GM12878 (cell line): Measurements from ENCODE around the gene ABHD17A. TPM values are rescaled to one million over a fixed set of nuclear protein-coding genes. Genes with fewer than 3 reads are reported as not detected.

Experiments
- ASH2L ChIP-seq: fragments of 300-600, 200-600 bp; sonication (generic); IDR thresholded peaks from 2 replicates; pipeline ENCODE4 v1.6.1; 2017; ENCODE audit warnings: low read depth, mild to moderate bottlenecking, borderline replicate concordance
- ATF2 ChIP-seq: IDR thresholded peaks from 2 replicates; pipeline ENCODE4 v1.6.1; 2012; ENCODE audit warnings: low read length, inconsistent platforms
- BACH1 ChIP-seq: fragments of 450-650 bp; IDR thresholded peaks from 2 replicates; pipeline ENCODE4 v1.6.1; 2017; ENCODE audit warnings: mild to moderate bottlenecking, borderline replicate concordance
- CHD1 ChIP-seq: IDR thresholded peaks from 2 replicates; pipeline ENCODE4 v1.6.1; 2012; ENCODE audit warnings: low read depth, low read length, improper control_type of control experiment
- ESRRA ChIP-seq: IDR thresholded peaks from 2 replicates; pipeline ENCODE4 v1.6.1; 2012; ENCODE audit warnings: mild to moderate bottlenecking, low read length, improper control_type of control experiment
- HCFC1 ChIP-seq: fragments of 150-350 bp; IDR thresholded peaks from 2 replicates; pipeline ENCODE4 v1.6.1; 2014; ENCODE audit warnings: low read length
- NFYA ChIP-seq: IDR thresholded peaks from 2 replicates; pipeline ENCODE4 v1.6.1; 2011; ENCODE audit warnings: low read depth, mild to moderate bottlenecking, low read length, improper control_type of control experiment, borderline replicate concordance
- POLR2A ChIP-seq: IDR thresholded peaks from 2 replicates; pipeline ENCODE4 v1.6.1; 2011; ENCODE audit warnings: low read depth, mild to moderate bottlenecking, low read length
- RUNX3 ChIP-seq: IDR thresholded peaks from 2 replicates; pipeline ENCODE4 v1.6.1; 2012; ENCODE audit warnings: low read length, inconsistent platforms
- SMAD5 ChIP-seq: IDR thresholded peaks from 2 replicates; pipeline ENCODE4 v1.6.1; 2016; ENCODE audit warnings: antibody characterized with exemption, low read depth
- TCF7 ChIP-seq: IDR thresholded peaks from 2 replicates; pipeline ENCODE4 v1.6.1; 2014; ENCODE audit warnings: antibody characterized with exemption, borderline replicate concordance
- ZBTB11 ChIP-seq: fragments of 450-650 bp; formaldehyde crosslinking; IDR thresholded peaks from 2 replicates; pipeline ENCODE4 v1.5.0; 2022; ENCODE audit warnings: mild to moderate bottlenecking, missing genetic modification characterization
- ZNF217 ChIP-seq: fragments of 450-650 bp; IDR thresholded peaks from 2 replicates; pipeline ENCODE4 v1.6.1; 2017; ENCODE audit warnings: antibody characterized with exemption, mild to moderate bottlenecking
- ZNF24 ChIP-seq: fragments of 450-650 bp; IDR thresholded peaks from 2 replicates; pipeline ENCODE4 v1.6.1; 2017; ENCODE audit warnings: antibody characterized with exemption, mild to moderate bottlenecking
- ZNF622 ChIP-seq: fragments of 450-650 bp; IDR thresholded peaks from 2 replicates; pipeline ENCODE4 v1.6.1; 2017; ENCODE audit warnings: mild to moderate bottlenecking, inconsistent platforms
- polyA plus RNA-seq, 11 experiments: library from polyadenylated mRNA; depleted of rRNA in 4 of 11; unstranded in 6 of 11; stranded (reverse) in 5 of 11; fragments of >200 nt; fragmentation: Nextera tagmentation in 4 of 11; fragmentation: Illumina TruSeq in 1 of 11; extraction: Ambion mirVana in 4 of 11; extraction: Trizol in 1 of 11; gene quantifications; 1 replicate in 1 of 11; 2 replicates in 10 of 11; pipeline versions ENCODE4 v1.2.1 to v1.2.3, GENCODE V29; 2011 to 2016; ENCODE audit warnings: inconsistent platforms in 2 of 11, missing spikeins in 2 of 11, low read depth in 1 of 11
- total RNA-seq, 4 experiments: library from RNA; depleted of rRNA in 3 of 4; stranded (reverse); fragments of >200 nt in 3 of 4; fragmentation: Illumina TruSeq in 1 of 4; extraction: Trizol in 1 of 4; gene quantifications; 2 replicates each; pipeline versions ENCODE4 v1.2.1 to v1.2.3, GENCODE V29; 2013 to 2021
- TF ChIP-seq, protein P1 (sequence below): fragments of 450-650 bp; formaldehyde crosslinking; IDR thresholded peaks from 2 replicates; pipeline ENCODE4 v1.4.0; 2020; ENCODE audit warnings: mild to moderate bottlenecking, moderate library complexity
- TF ChIP-seq, protein P2 (sequence below): IDR thresholded peaks from 2 replicates; pipeline ENCODE4 v1.6.1; 2011; ENCODE audit warnings: low read depth, mild to moderate bottlenecking, low read length, moderate library complexity, borderline replicate concordance; ENCODE audit errors: extremely low read depth
- TF ChIP-seq, protein P3 (sequence below): fragments of 450-650 bp; IDR thresholded peaks from 2 replicates; pipeline ENCODE4 v1.6.1; 2016; ENCODE audit warnings: mild to moderate bottlenecking
- TF ChIP-seq, protein P4 (sequence below): fragments of 450-650 bp; IDR thresholded peaks from 2 replicates; pipeline ENCODE4 v1.6.1; 2017; ENCODE audit warnings: low read depth, mild to moderate bottlenecking, moderate library complexity

The ABHD17A gene
- total and polyA plus RNA-seq, 10 of the 15 experiments (the other 5 are each of a cell fraction or from before 2014, with no cell fraction given) = 0.13 to 126 (median 28.8) TPM; not detected in 1

DNA sequence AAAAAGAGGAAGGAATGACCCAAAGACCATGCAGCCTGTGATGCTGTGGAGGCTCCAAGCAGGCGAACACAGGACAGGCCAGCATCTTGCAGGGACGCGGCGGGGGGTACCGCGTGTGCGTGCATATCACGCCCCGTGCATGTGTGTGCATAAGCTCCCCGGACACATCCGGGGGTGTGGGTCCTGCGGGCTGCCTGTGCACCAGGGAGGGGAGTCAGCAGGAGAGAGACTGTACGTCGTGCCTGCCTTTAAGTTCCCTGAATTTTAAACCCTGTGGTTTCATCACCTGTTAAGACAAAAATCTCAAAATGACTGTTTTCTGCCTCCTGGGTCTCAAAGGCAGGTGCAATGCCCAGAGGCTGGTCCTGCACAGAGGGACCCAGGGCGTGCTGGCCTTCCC is 36.5 kb upstream of the ABHD17A start (continued):
- TF ChIP-seq ZBTB11 (CRISPR knock-in tag) (no peak), RUNX3 (peak; percentile 76), ZNF217 (no peak), SMAD5 (no peak), ESRRA (no peak), POLR2A (peak; percentile 46; the same call in 1 of the 2 replicates), ATF2 (no peak), ASH2L (no peak), NFYA (no peak), ZNF622 (no peak), ZNF24 (no peak), TCF7 (no peak), BACH1 (no peak), CHD1 (no peak), HCFC1 (no peak)
- TF ChIP-seq, protein P1, sequence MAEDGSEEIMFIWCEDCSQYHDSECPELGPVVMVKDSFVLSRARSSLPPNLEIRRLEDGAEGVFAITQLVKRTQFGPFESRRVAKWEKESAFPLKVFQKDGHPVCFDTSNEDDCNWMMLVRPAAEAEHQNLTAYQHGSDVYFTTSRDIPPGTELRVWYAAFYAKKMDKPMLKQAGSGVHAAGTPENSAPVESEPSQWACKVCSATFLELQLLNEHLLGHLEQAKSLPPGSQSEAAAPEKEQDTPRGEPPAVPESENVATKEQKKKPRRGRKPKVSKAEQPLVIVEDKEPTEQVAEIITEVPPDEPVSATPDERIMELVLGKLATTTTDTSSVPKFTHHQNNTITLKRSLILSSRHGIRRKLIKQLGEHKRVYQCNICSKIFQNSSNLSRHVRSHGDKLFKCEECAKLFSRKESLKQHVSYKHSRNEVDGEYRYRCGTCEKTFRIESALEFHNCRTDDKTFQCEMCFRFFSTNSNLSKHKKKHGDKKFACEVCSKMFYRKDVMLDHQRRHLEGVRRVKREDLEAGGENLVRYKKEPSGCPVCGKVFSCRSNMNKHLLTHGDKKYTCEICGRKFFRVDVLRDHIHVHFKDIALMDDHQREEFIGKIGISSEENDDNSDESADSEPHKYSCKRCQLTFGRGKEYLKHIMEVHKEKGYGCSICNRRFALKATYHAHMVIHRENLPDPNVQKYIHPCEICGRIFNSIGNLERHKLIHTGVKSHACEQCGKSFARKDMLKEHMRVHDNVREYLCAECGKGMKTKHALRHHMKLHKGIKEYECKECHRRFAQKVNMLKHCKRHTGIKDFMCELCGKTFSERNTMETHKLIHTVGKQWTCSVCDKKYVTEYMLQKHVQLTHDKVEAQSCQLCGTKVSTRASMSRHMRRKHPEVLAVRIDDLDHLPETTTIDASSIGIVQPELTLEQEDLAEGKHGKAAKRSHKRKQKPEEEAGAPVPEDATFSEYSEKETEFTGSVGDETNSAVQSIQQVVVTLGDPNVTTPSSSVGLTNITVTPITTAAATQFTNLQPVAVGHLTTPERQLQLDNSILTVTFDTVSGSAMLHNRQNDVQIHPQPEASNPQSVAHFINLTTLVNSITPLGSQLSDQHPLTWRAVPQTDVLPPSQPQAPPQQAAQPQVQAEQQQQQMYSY (CRISPR knock-in tag) = no peak
- TF ChIP-seq, protein P2, sequence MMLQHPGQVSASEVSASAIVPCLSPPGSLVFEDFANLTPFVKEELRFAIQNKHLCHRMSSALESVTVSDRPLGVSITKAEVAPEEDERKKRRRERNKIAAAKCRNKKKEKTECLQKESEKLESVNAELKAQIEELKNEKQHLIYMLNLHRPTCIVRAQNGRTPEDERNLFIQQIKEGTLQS = no peak
- TF ChIP-seq, protein P3, sequence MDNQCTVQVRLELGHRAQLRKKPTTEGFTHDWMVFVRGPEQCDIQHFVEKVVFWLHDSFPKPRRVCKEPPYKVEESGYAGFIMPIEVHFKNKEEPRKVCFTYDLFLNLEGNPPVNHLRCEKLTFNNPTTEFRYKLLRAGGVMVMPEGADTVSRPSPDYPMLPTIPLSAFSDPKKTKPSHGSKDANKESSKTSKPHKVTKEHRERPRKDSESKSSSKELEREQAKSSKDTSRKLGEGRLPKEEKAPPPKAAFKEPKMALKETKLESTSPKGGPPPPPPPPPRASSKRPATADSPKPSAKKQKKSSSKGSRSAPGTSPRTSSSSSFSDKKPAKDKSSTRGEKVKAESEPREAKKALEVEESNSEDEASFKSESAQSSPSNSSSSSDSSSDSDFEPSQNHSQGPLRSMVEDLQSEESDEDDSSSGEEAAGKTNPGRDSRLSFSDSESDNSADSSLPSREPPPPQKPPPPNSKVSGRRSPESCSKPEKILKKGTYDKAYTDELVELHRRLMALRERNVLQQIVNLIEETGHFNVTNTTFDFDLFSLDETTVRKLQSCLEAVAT = no peak
- TF ChIP-seq, protein P4, sequence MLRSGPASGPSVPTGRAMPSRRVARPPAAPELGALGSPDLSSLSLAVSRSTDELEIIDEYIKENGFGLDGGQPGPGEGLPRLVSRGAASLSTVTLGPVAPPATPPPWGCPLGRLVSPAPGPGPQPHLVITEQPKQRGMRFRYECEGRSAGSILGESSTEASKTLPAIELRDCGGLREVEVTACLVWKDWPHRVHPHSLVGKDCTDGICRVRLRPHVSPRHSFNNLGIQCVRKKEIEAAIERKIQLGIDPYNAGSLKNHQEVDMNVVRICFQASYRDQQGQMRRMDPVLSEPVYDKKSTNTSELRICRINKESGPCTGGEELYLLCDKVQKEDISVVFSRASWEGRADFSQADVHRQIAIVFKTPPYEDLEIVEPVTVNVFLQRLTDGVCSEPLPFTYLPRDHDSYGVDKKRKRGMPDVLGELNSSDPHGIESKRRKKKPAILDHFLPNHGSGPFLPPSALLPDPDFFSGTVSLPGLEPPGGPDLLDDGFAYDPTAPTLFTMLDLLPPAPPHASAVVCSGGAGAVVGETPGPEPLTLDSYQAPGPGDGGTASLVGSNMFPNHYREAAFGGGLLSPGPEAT = no peak
